Hepatocyte (in vitro differentiated cells): ENCODE results near the gene LAMA1. TPM values are rescaled to one million over a fixed set of nuclear protein-coding genes. Genes with fewer than 3 reads are reported as not detected.

Experiments used
- DNase-seq: peaks from one replicate; pipeline ENCODE4 v3.0.0-alpha.2; 2016; ENCODE audit warnings: low spot score
- H2AFZ ChIP-seq: fragments of 200-600 bp; sonication (generic); 2 replicates; pipeline ENCODE4 v1.6.0; 2016; ENCODE audit warnings: antibody characterized with exemption, mild to moderate bottlenecking
- H3K27ac ChIP-seq: fragments of 200-600 bp; sonication (generic); 2 replicates; pipeline ENCODE4 v1.5.1; 2016; ENCODE audit warnings: mild to moderate bottlenecking
- H3K27me3 ChIP-seq: fragments of 200-600 bp; sonication (generic); 2 replicates; pipeline ENCODE4 v1.6.1; 2016
- H3K36me3 ChIP-seq: fragments of 200-600 bp; sonication (generic); replicated peaks from 2 replicates; pipeline ENCODE4 v1.5.1; 2016; ENCODE audit warnings: low read depth; ENCODE audit not compliant: insufficient read depth
- H3K4me1 ChIP-seq: fragments of 200-600 bp; sonication (generic); 2 replicates; pipeline ENCODE4 v1.5.1; 2016; ENCODE audit warnings: mild to moderate bottlenecking, moderate library complexity; ENCODE audit not compliant: insufficient read depth
- H3K4me2 ChIP-seq: fragments of 200-600 bp; sonication (generic); 2 replicates; pipeline ENCODE4 v1.6.0; 2016
- H3K4me3 ChIP-seq: fragments of 200-600 bp; sonication (generic); 2 replicates; pipeline ENCODE4 v1.5.1; 2016; ENCODE audit warnings: mild to moderate bottlenecking
- H3K79me2 ChIP-seq: fragments of 200-600 bp; sonication (generic); 2 replicates; pipeline ENCODE4 v1.6.0; 2017; ENCODE audit warnings: mild to moderate bottlenecking
- H3K9me2 ChIP-seq: fragments of 200-600 bp; sonication (generic); replicated peaks from 2 replicates; pipeline ENCODE4 v1.6.0; 2017; ENCODE audit warnings: mild to moderate bottlenecking; ENCODE audit not compliant: insufficient read depth
- H3K9me3 ChIP-seq: fragments of 200-600 bp; sonication (generic); 2 replicates; pipeline ENCODE4 v1.5.1; 2016; ENCODE audit warnings: low read depth, mild to moderate bottlenecking
- H4K20me1 ChIP-seq: fragments of 200-600 bp; sonication (generic); 2 replicates; pipeline ENCODE4 v1.6.0; 2016; ENCODE audit warnings: mild to moderate bottlenecking; ENCODE audit not compliant: insufficient read depth, poor library complexity, severe bottlenecking
- CTCF ChIP-seq: fragments of 200-600 bp; sonication (generic); IDR thresholded peaks from 2 replicates; pipeline ENCODE4 v1.5.1; 2016; ENCODE audit warnings: antibody characterized with exemption, mild to moderate bottlenecking; ENCODE audit not compliant: poor library complexity
- EZH2 ChIP-seq: fragments of 200-600 bp; sonication (generic); IDR thresholded peaks from 2 replicates; pipeline ENCODE4 v1.6.1; 2016; ENCODE audit warnings: antibody characterized with exemption, mild to moderate bottlenecking, borderline replicate concordance
- EZH2phosphoT487 ChIP-seq: fragments of 200-600 bp; sonication (generic); IDR thresholded peaks from one replicate; pipeline ENCODE4 v1.6.1; 2018; ENCODE audit warnings: antibody characterized with exemption, mild to moderate bottlenecking, low read depth, moderate library complexity; ENCODE audit not compliant: unreplicated experiment, severe bottlenecking
- WGBS: methylation state at CpG from one replicate; pipeline ENCODE4 v1.1.6; 2016; ENCODE audit warnings: low lambda C conversion rate; ENCODE audit errors: missing lambda C conversion rate; 5-methylcytosine and 5-hydroxymethylcytosine counted together
- polyA plus RNA-seq: library from polyadenylated mRNA; unstranded; fragments of >200 nt; fragmentation: Nextera tagmentation; extraction: Ambion mirVana; gene quantifications from 2 replicates; pipeline ENCODE4 v1.2.1, GENCODE V29; 2016
- total RNA-seq: library from RNA; depleted of rRNA; stranded (reverse); fragments of >200 nt; gene quantifications from 2 replicates; pipeline ENCODE4 v1.2.3, GENCODE V29; 2014

The LAMA1 gene
- total and polyA plus RNA-seq, 2 experiments from 2014 or later: 27.7 to 52.7 TPM

- TF ChIP-seq EZH2phosphoT487 (no peak), EZH2 (no peak), CTCF (no peak)
- no peaks in the 10 kb centered on the region for H3K9me3 ChIP-seq
- peaks cover 5% of the 10 kb centered on the region for H3K4me1 ChIP-seq
- H4K20me1 ChIP-seq: no peaks in the 10 kb centered on the region
- no peaks in the 10 kb centered on the region for H3K9me2 ChIP-seq
- H3K36me3 ChIP-seq: no peaks in the 10 kb centered on the region
- H3K27me3 ChIP-seq: no peaks in the 10 kb centered on the region
- peak overlapping the region; percentile 27 for H3K4me2 ChIP-seq
- H3K27ac ChIP-seq: no peak overlapping the region
- no peak for DNase-seq
- peaks cover 32% of the 10 kb centered on the region for H3K79me2 ChIP-seq
- WGBS: 55% methylated on average over 2 of the region's 2 CpGs
- H3K4me3 ChIP-seq: no peak overlapping the region
- peak overlapping the region; percentile 39 for H2AFZ ChIP-seq
These were observed 26.8 kb downstream of the LAMA1 start for GRCh38 chr18:7090771-7091170.

GRCh38 chr18:7089369-7089768 is 28.2 kb downstream of the LAMA1 start:
- Histone ChIP-seq H4K20me1 (no peaks in the 10 kb centered on the region), H3K27me3 (no peaks in the 10 kb centered on the region)

GRCh38 chr18:7084080-7085065 is 33.2 kb downstream of the LAMA1 start:
- peaks cover 5% of the 10 kb centered on the region for H3K4me1 ChIP-seq
- 71% methylated on average over 6 of the region's 6 CpGs for WGBS
- DNase-seq: peak; percentile 31
- no peak overlapping the region for H2AFZ ChIP-seq
- H3K36me3 ChIP-seq: no peaks in the 10 kb centered on the region
- H3K9me3 ChIP-seq: no peaks in the 10 kb centered on the region
- H3K27me3 ChIP-seq: no peaks in the 10 kb centered on the region
- H3K9me2 ChIP-seq: no peaks in the 10 kb centered on the region
- no peaks in the 10 kb centered on the region for H4K20me1 ChIP-seq
- no peak overlapping the region for H3K4me2 ChIP-seq
- peaks cover 9% of the 10 kb centered on the region for H3K79me2 ChIP-seq
- H3K4me3 ChIP-seq: no peak overlapping the region
- no peak for TF ChIP-seq EZH2
- TF ChIP-seq EZH2phosphoT487: no peak
- TF ChIP-seq CTCF: no peak
- peak overlapping the region; percentile 45 for H3K27ac ChIP-seq

More at GRCh38 chr18:7089369-7089768, 28.2 kb downstream of the LAMA1 start:
- Histone ChIP-seq H3K4me1 (peaks cover 8% of the 10 kb centered on the region), H3K4me2 (no peak overlapping the region), H3K9me3 (no peaks in the 10 kb centered on the region), H3K27ac (no peak overlapping the region), H2AFZ (no peak overlapping the region), H3K79me2 (peaks cover 29% of the 10 kb centered on the region), H3K4me3 (no peak overlapping the region), H3K36me3 (no peaks in the 10 kb centered on the region), H3K9me2 (no peaks in the 10 kb centered on the region)
- TF ChIP-seq EZH2phosphoT487 (no peak), CTCF (no peak), EZH2 (no peak)
- no peak for DNase-seq
- 79% methylated on average over 8 of the region's 8 CpGs for WGBS
